Amniotic epithelial cell (primary cell): ENCODE results near the gene CFAP52.
A peak's percentile ranks its signal among the peaks of the same experiment; 100 is the strongest.
"Not testable (repeated sequence)": the region's sequence is repeated elsewhere in the genome, so short reads cannot be mapped to it uniquely, and the experiment has no call there.

Experiments used
- DNase-seq: peaks from one replicate; pipeline ENCODE4 v3.0.0-alpha.2; 2010; ENCODE audit warnings: low read depth

CFAP52 gene

DNA sequence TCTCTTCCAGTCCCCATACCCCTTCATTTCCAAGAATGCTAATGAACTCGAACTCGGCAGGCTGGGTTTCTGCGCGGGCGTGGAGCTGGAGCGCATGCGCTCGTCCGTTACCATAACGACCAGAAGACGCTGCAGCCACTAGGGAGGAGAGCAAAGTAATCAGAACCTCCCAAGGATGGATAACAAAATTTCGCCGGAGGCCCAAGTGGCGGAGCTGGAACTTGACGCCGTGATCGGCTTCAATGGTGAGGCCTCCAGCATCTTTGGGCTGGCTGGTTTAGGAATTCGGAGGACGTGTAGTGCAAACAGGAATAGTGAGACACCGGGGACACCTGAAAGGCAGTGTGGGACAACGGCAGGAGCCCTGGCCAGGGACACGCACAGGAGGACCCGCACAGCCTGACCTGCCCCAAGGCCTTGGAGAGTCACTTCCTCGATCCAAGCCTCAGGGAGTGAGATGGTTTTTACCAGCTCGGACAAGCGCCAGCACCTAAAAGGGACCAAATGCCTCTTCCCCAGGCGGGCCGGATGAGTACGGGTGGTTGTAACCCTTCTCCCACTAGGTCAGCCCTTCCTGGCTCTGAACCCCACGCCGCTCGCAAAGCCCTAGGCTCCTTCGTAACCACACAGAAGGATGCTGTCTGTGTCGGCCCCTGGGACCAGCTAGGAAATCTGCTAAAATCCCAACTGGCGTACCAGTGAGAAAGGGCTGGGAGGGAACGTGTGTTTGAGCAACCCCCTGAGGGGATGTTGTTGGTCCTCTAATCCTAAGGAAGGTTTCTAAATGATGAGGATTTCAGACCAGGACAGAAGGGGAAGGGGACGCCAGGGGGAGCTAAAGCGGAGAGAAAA, at the start of gene CFAP52:
Gene CFAP52 (plus strand): TSS at position 122 of the 852 bp plus-strand sequence. CDS start 54 bp downstream, at position 176.
- peak; percentile 62 for DNase-seq

- no peak for DNase-seq
These were observed 48.7 kb upstream of the CFAP52 start for GRCh38 chr17:9527788-9528187.

DNA sequence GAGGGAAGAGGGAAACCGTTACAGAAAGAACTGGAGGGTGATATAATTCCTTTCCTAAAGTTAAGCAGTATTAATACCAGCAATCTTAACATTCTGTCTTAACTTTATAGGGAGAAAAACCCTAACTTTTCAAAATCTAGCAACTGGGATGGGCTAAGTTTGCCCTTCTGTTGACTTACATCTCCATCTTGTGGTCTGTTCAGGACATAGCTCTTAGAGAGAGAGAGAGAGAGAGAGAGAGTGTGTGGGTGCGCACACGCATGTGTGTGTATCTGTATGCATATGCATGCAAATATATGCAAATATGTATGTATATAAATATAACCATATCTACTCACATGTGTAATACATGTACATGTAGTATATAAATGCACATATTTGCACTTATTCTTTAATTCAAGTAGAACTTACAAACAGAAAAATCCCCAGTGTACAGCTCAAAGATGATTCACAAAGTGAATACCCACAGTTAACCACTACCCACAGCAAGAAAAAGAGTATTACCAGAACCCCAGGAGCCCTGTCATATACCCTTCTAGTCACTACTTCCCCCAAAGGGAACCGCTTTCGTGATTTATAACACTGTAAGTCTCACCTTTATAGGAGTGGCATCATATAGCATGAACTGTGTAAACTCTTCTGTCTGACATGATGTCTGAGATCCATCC, 47.3 kb upstream of the CFAP52 start:
- peak; percentile 47 for DNase-seq

DNA sequence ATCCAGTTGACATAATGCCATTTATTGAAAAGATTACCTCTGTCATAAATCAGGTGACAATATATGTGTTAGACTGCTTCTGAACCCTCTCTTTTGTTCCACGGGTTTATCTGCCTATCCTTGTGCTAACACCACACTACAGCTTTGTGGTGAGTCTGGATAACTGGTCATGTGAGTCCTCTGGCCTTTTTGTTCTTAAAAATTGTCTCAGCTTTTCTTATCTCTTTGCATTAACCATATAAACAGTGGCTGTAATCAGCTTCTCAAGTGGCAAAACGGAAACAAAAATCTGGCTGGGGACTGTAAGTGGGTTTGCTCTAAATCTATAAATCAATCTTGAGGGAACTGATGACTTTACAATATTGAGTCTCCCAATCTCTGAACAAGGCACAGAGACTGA, 45.4 kb upstream of the CFAP52 start:
- peak; percentile 11 for DNase-seq

GRCh38 chr17:9532715-9533114, 43.7 kb upstream of the CFAP52 start:
- DNase-seq, result no peak

DNA sequence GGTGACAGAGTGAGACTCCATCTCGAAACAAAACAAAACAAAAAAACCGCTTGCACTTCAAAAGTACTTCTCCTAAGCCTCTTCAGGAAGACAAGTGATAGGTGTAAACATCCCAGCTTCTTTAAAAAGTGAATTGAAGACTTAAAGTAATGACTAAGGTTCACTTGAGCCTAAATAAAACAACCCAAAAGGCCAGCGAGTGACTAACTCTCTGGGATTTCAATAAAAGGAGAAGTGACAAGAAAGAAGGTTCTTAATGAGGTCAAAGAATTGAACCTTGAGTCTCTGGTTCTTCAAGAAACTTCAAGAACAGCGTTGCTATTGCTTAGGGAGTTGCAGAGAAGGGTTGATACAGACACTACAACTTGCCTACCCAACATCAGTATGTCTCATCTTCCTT, 43.0 kb upstream of the CFAP52 start:
- DNase-seq, result no peak

DNA sequence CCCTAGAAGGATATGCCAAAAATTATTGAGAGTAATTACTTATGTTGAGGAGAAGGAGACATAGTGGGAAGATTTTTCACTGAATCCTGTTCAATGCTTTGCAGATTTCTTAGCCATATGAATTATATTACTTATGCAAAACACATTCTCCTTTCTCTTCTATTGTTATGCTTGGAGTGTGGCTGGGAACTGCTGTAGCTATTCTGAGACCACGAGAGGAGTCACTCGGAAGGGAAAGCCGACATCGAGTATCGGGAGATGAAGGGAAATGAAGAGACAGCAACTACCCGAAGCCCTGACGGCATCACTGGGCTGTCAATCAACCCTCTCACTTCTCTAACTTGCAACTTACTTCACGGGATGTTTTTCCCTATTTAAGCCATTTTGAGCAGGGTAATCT, 40.4 kb upstream of the CFAP52 start:
- DNase-seq, result no peak

DNA sequence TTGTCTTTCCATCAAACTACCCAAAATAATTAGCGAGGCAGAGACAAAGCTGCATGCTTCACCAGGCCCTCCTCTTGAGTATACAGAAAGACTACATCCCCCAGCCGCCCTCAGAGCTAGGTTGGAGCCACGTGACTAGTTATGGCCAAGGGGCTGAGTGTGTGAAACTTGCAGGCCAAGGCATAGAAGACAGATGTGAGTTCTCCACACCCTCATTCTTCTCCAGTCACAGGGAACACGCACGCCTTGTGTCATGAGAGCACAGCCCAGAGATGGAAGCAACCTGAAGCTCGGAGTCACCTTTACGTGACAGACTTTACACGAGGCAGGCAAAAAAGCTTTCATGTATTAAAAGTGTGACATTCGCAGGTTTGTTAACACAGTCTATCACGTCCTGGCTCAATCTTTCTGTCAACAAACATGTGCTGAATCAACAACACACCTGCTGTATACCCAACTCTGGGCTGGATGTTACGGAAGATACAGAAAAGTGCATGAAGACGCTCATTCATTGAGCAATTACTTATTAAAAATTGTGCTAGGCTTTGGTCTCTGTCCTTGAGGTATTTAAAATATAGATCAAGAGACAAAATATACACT, 39.2 kb upstream of the CFAP52 start:
- no peak for DNase-seq

DNA sequence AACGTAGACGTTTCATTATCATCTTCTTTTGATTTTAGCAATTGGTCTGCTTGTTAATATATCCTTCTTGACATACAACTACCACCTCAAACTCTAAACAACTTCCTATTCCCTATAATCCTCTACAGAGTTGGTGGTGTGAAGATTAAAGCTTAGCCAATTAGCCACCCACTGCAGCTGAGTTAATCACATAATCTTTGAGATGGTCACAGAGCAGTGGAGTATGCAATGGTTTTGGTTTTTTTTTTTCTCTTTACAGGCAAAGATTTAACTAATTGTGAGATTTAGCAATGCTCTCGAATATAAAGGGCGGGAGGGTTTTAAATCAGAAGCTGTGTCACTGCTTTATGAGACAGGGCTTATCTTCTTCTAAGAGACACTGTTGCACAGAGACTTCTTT, 37.8 kb upstream of the CFAP52 start:
- DNase-seq, result no peak

- DNase-seq, result no peak
These were observed 34.7 kb upstream of the CFAP52 start for GRCh38 chr17:9541718-9542117.

- no peak for DNase-seq
These were observed 32.2 kb upstream of the CFAP52 start for GRCh38 chr17:9544221-9544620.

DNA sequence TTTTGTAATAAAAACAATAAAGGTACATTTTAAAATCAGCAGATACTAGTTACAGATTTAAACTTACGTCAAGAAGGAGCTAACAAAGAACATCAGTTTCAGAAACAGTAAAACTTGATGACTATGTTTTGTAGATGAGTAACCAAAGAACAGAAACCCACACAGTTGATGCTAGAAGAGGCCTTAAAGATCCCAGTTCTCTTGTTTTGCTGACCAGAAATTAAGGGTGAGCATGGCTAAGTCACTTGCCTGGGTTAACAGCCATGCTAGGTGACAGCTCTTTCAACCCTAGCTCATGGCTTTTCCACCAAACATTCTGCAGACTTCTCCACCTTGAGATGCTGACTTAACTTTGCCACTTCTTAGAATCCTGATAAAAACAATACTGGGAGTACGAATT, 27.2 kb upstream of the CFAP52 start:
- DNase-seq, result no peak

DNA sequence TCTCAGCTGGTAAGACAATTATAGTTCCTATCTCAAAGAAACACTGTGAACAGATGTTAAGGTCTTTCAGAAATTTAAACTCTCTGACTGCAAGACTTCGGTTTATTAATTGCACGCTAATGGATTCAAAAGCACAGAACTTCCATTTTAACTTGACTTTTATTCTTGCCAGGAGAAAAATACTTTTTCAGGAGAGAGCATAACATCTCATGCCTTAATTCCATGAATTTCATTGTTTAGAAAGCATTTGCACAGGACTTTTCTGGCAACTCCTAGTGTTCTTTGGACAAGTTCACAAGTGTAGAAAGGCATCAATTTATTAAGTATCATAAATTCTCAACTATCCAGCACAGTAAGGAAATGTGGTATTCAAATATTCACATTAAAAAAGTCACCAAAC, 23.3 kb upstream of the CFAP52 start:
- DNase-seq, result no peak

- DNase-seq, result no peak
These were observed 22.8 kb upstream of the CFAP52 start for GRCh38 chr17:9553596-9553995.

DNA sequence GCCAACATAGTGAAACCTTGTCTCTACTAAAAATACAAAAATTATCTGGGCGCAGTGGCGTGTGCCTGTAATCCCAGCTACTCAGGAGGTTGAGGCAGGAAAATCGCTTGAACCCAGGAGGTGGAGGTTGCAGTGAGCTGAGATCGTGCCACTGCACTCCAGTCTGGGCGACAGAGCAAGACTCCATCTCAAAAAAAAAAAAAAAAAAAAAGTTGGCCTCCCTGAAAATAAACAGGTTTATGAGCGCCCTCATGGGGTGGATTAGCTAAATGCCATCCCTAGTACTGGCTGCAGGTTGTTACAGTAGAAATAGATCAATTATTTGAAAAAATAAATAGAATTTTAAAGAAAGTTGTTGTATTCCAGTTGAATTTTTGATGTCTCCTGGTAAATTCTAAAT, 21.7 kb upstream of the CFAP52 start:
- DNase-seq, result peak; percentile 42

- DNase-seq, result peak; percentile 48
These were observed 19.2 kb upstream of the CFAP52 start for GRCh38 chr17:9557161-9557755.

- DNase-seq, result no peak
These were observed 18.6 kb upstream of the CFAP52 start for GRCh38 chr17:9557857-9558256.

DNA sequence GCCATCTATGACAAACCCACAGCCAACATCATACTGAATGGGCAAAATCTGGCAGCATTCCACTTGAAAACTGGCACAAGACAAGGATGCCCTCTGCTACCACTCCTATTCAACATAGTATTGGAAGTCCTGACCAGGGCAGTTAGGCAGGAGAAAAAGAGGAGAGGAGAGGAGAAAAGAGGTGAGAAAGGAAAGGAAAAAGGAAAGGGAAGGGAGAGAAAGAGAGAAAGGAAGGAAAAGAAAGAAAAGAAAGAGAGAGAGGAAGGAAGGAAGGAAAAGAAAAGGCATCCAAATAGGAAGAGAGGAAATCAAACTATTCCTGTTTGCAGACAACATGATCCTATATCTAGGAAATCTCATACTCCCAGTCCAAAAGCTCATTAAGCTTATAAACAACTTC, 12.3 kb upstream of the CFAP52 start:
- DNase-seq, result no peak

- DNase-seq, result no peak
These were observed 10.4 kb upstream of the CFAP52 start for GRCh38 chr17:9566067-9566466.

DNA sequence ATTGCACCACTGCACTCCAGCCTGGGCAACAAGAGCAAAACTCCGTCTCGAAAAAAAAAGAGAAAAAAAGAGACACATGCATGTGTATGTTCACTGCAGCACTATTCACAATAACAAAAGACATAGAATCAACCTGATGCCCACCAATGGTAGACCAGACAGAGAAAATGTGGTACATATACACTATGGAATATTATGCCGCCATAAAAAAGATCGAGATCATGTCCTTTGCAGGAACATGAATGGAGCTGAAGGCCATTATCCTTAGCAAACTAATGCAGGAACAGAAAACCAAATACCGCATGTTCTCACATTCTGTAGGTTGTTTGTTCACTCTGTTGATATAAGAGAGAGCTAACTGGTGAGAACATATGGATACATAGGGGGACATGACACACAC, 9.7 kb upstream of the CFAP52 start:
- DNase-seq, result not testable (repeated sequence)

DNA sequence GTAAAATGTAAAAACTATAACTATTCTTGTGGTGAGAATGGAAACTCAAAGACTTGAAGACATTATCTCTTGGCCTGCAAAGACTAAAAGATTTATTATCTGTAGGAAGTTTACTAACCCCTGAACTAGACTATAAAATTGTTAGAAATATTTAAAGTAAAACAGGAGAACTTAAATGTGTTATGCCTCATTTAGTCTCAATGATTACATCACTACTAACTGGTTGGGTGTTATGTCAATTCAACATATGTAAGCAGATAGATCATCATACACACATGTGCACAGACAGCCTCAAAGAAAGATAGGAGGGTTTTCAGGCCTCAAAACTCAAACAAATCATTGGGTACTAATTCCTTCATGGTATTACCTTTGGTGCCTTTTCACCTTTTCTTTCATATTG, 8.4 kb upstream of the CFAP52 start:
- no peak for DNase-seq

- DNase-seq, result no peak
These were observed 7.4 kb upstream of the CFAP52 start for GRCh38 chr17:9568957-9569588.
